Measurements from ENCODE around the gene TEX53.

DNA sequence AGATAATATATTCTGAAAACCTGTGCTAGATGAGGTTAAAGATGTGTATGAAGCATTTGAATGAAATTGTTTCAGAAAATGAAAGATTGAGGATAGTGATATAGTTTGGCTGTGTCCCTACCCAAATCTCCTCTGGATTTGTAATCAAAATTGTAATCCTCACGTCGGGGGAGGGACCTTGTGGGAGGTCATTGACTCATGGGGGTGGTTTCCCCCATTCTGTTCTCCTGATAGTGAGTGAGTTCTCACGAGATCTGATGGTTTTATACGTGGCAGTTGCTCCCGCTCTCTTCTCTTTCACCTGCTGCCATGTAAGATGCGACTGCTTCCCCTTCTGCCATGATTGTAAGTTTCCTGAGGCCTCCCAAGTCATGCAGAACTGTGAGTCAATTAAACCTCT is 26.4 kb upstream of the TEX53 start:
- TF ChIP-seq, protein P1, sequence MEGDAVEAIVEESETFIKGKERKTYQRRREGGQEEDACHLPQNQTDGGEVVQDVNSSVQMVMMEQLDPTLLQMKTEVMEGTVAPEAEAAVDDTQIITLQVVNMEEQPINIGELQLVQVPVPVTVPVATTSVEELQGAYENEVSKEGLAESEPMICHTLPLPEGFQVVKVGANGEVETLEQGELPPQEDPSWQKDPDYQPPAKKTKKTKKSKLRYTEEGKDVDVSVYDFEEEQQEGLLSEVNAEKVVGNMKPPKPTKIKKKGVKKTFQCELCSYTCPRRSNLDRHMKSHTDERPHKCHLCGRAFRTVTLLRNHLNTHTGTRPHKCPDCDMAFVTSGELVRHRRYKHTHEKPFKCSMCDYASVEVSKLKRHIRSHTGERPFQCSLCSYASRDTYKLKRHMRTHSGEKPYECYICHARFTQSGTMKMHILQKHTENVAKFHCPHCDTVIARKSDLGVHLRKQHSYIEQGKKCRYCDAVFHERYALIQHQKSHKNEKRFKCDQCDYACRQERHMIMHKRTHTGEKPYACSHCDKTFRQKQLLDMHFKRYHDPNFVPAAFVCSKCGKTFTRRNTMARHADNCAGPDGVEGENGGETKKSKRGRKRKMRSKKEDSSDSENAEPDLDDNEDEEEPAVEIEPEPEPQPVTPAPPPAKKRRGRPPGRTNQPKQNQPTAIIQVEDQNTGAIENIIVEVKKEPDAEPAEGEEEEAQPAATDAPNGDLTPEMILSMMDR (IDR thresholded peaks at IDR 0.05; ENCODE audit: poor library complexity): no peak
- TF ChIP-seq EZH2phosphoT487 (IDR thresholded peaks at IDR 0.05; ENCODE audit: low read depth, severe bottlenecking, unreplicated experiment) (no peak), EZH2 (IDR thresholded peaks at IDR 0.05; ENCODE audit: borderline replicate concordance) (no peak)
